Cerebellar cortex (tissue), 1 donor: Measurements from ENCODE around the gene METTL14.

Source experiments
- DNase-seq: peaks from one replicate; pipeline ENCODE4 v3.0.0-alpha.2; 2015; ENCODE audit warnings: low spot score

The METTL14 gene

DNA sequence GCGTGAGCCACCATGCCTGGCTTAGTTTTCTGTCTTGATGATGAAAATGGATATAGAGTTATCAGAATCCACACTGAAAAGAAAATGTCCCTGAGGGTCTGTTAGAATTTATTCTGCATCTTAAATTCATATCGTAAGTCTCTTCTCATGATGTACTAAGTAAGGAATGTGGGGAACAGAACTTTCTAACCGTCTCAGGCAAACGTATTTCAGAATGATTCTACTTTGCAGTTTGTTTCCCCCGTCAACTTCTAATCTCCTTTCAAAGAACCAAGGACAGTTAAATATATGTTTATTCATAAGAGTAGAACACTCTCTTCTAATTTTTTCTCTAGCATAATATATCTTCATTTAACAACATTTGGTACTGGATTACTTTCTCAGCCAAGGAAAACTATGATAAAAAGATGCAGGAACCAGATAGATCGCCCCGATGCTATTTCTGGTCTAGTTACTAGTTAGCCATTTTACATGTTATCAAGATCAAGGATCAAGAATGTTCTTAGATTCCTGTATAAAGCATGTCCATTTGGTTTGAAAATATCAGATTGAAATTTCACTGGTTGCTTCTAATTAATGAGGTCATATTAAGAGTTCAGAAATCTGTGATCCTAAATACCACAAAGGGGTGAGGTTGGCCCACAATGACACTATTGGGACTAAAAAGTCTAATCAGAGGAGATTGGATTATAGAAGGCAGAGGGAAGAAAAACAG, 49.5 kb downstream of the METTL14 start:
- no peak for DNase-seq

DNA sequence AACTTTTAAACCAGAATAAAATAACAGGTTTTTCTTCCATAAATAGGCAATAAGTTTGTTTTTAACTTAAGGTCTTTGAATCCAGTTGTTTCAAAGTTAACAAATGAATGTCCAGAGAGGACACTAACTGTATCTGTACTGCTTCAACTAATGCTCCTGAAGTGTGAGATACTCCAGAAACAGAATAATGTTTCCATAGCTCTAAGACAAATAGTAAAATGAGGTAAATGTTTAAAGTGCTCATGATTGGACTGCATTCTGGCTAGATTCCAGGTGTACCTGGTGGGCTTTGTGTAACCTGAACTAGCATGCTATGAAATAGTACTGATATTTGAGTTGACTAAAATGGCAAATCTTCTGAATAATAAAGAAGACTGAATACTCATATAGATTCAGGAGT, 51.7 kb downstream of the METTL14 start:
- no peak for DNase-seq

DNA sequence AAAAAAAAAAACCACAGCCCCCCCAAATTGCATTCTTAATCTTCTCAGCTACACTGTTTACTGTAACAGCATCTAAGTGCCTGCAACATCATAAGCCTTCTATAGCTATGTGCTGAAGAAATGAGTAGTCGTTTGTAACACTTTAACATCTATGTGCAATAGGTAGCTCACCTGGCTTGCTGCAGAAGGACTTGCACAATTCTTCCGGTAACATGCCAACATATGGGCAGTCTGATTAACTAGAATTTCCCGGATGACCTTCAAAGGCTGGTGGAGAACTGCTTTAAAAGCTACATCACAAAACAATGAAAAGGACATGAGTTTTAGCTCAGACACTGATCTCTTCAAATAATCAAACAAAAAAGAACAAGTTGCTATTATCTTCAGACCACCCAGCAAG, 52.9 kb downstream of the METTL14 start:
- no peak for DNase-seq

GRCh38 chr4:118739022-118739713, 54.0 kb downstream of the METTL14 start:
- no peak for DNase-seq

- DNase-seq: peak; percentile 28
Observed at GRCh38 chr4:118740869-118741268, 55.7 kb downstream of the METTL14 start.

- no peak for DNase-seq
Observed at GRCh38 chr4:118741301-118741855, 56.2 kb downstream of the METTL14 start.

GRCh38 chr4:118742050-118742449, 56.9 kb downstream of the METTL14 start:
- DNase-seq: no peak

DNA sequence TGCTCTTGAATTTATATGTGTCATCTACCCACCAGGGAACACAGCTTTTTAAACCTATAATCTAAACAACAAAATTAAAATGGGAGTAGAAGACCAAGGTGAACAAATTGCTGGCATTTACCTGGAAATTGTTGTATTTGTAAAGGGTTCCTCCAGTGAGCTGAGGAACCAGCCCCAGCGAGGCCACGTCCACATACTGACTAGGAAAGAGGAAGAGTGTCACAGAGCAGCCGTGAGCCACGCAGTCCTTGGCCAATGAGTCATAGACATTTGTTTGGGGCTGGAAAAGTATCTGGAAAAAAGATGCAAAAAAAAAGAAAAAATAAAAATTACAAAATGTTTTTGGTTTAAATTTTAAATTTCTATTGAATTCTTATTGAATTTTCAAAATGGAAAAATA, 58.7 kb downstream of the METTL14 start:
- no peak for DNase-seq

DNA sequence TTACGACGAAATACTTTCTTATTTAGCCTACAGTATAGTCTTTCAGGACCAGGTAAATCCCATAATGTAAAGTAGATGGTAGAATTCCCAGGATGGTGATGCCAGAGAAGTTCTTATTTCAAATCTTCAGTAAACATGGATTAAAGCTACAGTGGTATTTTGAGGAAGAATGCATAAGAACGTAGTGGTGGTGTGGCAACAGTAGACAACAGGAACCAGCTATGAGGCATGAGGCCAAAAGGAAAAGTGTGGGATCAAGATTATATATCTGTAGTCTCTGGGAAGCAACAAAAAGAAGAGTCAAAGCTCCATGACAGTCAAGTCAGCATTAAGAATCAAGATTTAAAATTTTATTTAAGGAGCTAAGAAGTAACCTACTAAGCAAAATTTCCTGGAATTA, 60.2 kb downstream of the METTL14 start:
- no peak for DNase-seq

- DNase-seq: no peak
Observed at GRCh38 chr4:118746251-118746919, 61.2 kb downstream of the METTL14 start.

DNA sequence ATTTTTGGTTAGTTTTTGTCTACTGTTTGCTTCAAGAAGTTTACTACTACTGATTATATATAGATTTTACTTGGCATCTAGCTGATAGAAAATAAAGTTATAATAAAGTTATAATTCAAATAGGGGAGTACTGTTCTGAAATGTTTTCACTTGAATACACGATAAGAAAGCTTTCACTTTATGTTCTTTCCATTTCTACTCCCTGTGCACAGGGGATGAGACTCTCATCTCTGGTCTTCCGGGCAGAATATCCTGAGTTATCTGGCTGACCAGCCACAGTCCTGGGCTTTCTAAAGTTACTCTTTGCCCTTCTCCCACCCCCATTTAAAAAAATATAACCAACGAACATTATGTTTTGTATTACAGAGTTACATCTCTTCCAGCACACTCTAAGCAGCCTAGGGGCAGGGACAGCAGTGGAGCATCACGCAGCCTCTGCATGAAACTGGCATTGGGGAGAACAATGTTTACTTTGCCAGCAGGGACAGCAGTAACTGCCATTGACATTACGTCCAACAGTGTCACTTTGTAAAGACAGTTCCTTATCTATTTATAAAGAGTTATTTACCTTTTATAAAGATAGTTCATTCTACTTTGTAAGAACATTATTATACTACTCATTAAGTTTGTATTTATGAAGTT, 64.3 kb downstream of the METTL14 start:
- DNase-seq: no peak

- no peak for DNase-seq
Observed at GRCh38 chr4:118751629-118752323, 66.6 kb downstream of the METTL14 start.

GRCh38 chr4:118752551-118752950, 67.4 kb downstream of the METTL14 start:
- no peak for DNase-seq

DNA sequence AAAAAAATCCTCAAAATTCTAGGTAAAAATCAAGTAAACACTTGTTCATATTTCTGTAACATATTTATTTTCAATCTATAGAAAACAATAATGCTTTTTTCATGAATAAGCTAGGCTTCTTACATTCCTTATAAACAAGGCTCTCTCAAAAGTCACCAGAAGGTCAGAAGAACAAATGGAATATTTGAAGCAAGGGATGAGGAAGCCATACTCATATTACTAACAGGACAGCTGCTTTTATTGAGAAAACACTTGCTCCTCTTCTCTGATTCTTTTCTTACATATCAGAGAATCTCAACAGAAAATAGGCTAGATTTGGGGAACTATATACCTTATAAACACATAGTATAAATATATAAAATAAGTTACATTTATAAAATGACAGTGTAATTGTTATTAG, 67.9 kb downstream of the METTL14 start:
- no peak for DNase-seq

DNA sequence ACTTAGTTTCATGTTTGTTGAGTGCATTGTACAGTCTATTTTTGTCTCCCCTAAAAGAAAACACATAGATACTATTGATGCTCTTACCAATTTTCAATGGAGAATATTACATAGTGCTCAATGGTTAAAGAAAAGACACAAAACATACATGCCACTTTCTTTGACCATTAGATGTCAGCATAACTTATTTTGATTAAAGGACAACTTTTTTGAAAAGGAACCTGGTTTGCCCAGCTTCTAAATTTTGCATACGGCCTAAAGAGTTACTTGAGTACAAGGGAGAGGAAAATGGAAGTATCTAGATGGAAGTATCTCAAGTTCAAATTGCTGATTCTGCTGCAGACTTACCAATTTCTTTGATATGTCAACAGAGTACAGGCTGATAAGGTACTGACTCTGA, 68.5 kb downstream of the METTL14 start:
- DNase-seq: no peak

- no peak for DNase-seq
Observed at GRCh38 chr4:118754890-118755289, 69.7 kb downstream of the METTL14 start.

DNA sequence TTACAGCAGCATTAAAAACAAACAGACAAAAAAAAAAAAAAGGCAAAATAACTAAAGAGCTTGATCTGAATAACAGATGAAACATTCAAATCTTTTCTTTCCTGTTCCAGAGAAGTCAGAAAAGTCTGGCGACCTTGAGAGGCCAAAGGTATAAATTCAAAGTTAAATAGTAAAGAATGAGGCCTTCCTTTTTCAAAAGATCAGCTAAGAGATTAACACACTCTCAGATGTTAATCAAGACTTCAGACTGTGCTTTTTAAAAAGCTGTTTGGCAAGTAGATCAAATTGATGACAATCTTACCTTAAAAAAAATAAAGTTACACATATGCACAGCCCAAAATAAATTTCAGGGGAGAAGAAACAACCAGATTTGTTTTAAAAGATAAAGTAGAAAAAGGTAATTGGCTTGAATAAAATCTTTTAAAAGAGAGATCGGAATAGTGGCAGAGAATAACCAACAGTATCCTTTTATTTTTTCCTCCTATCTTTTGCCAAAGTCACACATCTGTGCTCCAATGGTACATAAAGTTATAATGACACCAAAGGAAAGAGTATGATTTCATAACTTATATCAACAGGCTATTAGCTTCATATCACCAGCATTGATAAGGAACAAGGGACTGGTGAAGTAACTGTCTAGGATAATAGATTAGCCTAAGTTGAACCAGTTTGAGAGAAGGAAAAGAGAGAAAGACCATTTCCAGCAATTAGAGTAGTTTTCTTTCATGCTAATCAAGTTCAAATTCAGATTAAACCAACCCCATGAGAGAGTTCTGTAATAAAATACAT, 70.4 kb downstream of the METTL14 start:
- DNase-seq: no peak

- DNase-seq: no peak
Observed at GRCh38 chr4:118756429-118756828, 71.2 kb downstream of the METTL14 start.

GRCh38 chr4:118756958-118757357, 71.8 kb downstream of the METTL14 start:
- no peak for DNase-seq

- no peak for DNase-seq
Observed at GRCh38 chr4:118757761-118758251, 72.6 kb downstream of the METTL14 start.

- DNase-seq: no peak
Observed at GRCh38 chr4:118758293-118758692, 73.1 kb downstream of the METTL14 start.
